ENCODE results near the gene DHRSX.

The DHRSX gene

DNA sequence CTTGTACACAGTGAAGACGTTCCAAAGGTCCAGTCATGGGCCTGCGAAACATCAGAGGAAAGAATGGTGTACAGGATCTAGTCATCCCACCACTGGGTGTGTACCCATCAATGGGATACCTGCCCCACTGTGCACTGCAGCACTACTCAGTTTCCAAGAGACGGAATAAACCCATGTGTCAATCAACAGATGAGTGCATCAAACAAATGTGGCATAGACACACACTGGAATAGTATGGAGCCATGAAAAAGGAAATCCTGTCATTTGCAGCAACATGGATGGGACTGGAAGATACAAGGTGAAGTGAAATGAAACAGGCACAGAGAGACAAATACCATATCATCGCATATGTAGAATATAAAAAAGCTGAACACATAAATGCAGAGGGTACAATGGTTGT, 48.0 kb downstream of the DHRSX start:
- no peak for DNase-seq (ENCODE audit: low spot score)

DNA sequence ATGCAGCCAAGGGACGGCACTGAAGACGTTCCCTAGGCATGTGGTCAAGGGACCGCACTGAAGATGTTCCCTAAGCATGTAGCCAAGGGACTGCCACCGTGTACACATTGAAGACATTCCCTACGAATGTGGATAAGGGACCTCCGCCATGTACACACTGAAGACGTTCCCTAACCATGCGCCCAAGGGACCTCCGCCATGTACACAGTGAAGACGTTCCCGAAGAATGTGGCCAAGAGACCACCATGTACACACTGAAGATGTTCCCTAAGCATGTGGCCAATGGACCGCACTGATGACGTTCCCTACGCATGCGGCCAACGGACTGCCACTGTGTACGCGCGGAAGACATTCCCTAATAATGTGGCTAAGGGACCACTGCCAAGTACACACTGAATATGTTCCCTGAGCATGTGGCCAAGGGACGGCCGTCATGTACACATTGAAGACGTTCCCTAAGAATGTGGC, 48.4 kb downstream of the DHRSX start:
- DNase-seq (ENCODE audit: low spot score) = no peak

DNA sequence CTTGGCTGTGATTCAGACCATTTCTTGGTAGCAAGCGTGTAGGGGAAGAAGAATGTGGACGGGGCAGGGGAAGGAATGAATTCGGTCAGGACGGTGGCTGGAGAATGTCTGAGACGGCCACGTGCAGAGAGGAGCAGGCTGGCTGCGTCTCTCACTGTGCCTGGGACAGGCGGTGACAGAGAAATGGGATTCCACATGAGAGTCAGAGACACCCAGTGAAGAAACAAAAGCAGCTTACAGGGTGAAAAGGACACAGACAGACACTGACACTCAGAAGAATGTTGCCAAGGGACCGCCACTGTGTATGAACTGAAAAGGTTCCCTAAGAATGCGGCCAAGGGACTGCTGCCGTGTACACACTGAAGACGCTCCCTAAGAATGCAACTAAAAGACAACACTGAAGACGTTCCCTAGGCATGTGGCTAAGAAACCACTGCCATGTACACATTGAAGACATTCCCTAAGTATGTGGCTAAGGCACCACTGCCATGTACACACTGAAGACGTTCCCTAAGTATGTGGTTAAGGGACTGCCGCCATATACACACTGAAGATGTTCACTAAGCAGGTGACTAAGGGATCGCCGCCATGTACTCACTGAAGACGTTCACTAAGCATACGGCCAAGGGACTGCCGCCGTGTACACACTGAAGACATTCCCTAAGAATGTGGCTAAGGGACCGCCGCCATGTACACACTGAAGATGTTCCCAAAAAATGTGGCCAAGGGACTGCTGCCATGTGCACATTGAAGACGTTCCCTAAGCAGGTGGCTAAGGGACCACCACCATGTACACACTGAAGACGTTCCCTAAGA, 49.1 kb downstream of the DHRSX start:
- no peak for DNase-seq (ENCODE audit: low spot score)

DNA sequence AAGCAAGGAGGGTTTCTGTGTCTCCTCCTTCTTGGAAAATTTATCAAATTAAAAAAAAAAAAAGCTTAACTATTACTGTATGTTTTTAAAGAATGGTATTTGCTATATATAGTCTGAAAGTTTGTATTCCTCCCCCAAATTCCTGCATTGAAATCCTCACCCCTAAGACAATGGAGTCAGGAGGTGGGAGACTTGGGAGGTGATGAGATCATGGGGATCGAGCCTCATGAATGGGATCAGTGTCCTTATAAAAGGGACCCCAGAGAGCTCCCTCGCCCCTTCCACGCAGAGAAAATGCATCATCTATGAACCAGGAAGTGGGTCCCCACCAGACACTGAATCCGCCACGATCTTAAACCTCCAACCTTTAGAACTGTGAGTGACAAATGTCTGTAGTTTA, 50.1 kb downstream of the DHRSX start:
- no peak for DNase-seq (ENCODE audit: low spot score)

- DNase-seq (ENCODE audit: low spot score) = no peak
Observed at GRCh38 chrX:2449135-2449886, 51.5 kb downstream of the DHRSX start.

GRCh38 chrX:2447484-2447883, 53.3 kb downstream of the DHRSX start:
- DNase-seq (ENCODE audit: low spot score) = no peak

GRCh38 chrX:2446815-2447214, 54.0 kb downstream of the DHRSX start:
- DNase-seq (ENCODE audit: low spot score) = no peak

- DNase-seq (ENCODE audit: low spot score) = no peak
Observed at GRCh38 chrX:2445662-2446623, 54.8 kb downstream of the DHRSX start.

- no peak for DNase-seq (ENCODE audit: low spot score)
Observed at GRCh38 chrX:2442694-2443093, 58.1 kb downstream of the DHRSX start.

DNA sequence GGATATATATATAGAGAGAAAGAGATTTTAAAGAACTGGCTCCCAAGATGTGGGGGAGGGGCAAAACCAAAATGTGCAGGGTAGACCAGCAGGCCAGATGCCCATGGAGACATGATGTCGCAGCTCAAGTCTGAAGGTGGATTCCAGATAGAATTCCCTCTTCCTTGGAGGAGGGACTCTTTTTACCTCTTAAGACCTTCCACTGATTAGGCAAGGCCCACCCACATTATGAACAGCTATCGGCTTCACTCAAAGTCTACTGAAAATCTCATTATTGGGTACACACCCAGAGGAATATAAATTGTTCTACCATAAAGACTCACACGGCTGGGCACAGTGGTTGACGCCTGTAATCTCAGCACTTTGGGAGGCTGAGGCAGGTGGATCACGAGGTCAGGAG, 59.3 kb downstream of the DHRSX start:
- no peak for DNase-seq (ENCODE audit: low spot score)

GRCh38 chrX:2439613-2440012, 61.2 kb downstream of the DHRSX start:
- no peak for DNase-seq (ENCODE audit: low spot score)

- no peak for DNase-seq (ENCODE audit: low spot score)
Observed at GRCh38 chrX:2435465-2435864, 65.3 kb downstream of the DHRSX start.

GRCh38 chrX:2434270-2435163, 66.3 kb downstream of the DHRSX start:
- no peak for DNase-seq (ENCODE audit: low spot score)

DNA sequence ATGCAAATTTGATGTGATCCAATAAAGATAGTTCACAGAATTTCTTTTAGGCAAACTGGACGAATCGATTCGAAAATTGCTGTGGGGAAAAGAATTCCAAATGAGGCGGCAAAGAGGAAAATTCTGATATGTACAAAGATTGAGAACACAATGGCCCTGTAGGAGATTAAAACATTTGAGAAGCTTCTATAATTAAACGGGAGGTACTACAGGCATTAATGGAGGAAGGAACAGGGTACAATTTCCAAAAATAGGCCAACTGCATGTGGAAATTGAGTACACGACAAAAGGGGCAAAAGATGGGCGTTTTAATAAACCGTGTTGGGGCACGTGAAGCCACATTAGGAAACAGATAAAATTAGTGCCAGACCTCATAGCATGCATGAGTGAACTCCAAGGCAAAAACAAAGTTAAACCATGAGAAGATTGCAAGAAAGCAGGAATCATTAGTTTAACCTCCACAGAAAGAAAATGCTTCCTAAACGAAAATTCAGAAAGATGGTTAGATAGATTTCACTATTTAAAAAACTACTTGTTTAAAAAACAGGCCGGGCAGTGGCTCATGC, 68.4 kb downstream of the DHRSX start:
- DNase-seq (ENCODE audit: low spot score) = no peak

- no peak for DNase-seq (ENCODE audit: low spot score)
Observed at GRCh38 chrX:2430265-2430825, 70.4 kb downstream of the DHRSX start.

DNA sequence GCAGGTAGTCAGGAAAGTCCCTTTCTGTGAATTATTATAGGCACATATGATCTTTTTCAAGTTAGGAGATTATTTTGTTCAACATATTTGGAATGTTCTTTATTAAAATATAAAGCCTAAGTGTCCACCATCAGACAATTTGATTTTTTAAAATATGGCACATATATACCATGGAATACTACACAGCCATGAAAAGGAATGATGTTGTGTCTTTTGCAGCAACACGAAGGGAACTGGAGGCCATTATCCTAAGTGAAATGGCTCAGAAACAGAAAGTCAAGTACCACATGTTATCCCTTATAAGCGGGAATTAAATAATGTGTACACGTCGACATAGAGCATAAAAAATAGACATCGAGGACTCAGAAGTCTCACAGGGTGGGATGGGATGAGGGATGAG, 73.0 kb downstream of the DHRSX start:
- no peak for DNase-seq (ENCODE audit: low spot score)

DNA sequence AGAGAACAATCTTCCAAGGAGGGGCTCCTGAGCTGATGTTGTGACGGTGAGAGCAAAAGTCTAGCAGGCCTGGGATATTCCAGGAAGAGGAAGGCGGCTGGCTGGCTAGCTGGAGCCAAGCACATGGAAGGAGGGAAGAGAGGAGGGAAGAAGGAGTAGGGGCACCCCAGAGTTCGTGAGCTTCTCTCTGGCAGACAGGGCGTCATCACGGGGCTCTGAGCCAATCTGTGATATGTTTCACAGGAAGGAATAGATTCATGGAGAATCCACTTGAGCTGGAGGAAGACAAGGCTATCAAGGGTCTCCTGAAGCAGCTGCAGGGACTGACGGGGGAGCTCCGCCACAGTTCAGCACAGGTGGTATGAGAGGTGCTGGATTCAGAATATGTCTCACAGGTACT, 73.6 kb downstream of the DHRSX start:
- DNase-seq (ENCODE audit: low spot score) = no peak

DNA sequence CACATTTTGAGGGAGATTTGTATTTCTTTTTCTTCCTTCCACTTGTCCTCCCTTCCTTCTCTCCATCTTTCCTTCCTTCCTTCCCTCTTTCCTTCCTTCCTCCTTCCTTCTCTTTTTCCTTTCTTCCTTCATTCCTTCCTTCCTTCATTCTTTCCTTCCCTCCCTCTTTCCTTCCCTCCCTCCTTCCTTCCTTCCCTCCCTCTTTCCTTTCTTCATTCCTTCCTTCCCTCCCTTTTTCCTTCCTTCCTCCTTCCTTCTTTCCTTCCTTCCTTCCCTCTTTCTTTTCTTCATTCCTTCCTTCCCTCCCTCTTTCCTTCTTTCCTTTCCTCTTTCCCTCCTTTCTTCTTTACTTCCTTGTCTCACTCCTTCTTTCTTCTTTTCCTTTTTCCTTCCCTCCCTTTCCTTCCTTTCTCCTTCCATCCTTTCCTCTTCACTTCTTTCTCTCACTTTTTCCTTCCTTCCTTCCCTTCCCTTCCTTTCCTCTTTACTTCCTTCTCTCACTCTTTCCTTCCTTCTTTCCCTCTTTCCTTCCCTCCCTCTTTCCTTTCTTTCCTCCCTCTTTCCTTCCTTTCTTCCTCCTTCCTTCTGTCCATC, 74.4 kb downstream of the DHRSX start:
- no peak for DNase-seq (ENCODE audit: low spot score)

DNA sequence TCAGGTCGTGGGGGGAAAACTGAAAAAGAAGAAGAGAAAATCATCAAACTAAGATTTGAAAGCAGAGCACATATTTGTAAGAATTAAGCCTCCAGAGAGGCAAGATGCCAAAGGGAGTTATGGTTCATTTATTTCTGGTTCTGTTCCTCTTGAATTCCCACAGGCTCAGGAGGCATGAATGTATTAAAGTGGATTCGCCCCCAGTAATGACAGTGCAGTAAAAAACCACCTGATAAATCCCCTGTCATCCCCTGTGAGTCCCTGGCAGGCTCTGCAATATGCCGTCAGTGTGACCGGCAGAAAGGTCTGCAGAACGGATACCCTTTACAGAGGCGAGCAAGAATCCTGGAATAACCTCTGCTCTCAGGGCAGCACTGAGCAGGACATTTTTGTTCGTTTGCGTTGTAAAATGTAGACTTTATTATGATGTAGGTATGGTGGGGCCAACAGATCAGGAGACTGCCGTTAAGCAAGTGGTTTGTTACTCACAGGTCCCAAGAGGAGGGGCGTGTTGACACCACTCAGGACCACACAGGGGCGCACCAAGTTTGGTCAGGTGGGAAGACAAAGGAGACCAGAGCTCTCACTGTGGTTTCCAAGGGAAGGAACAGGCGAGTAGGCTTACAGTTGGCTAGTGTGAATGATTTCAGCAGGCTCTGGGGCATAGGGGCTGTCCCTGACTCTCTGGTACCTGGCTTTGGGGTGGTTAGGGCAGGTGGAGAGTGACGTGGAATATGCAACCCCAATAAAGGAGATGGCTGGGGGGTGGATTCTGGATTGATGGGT, 75.3 kb downstream of the DHRSX start:
- DNase-seq (ENCODE audit: low spot score) = no peak
